ENCODE measurements around the gene COG5.
"Not testable (repeated sequence)": the region's sequence is repeated elsewhere in the genome, so short reads cannot be mapped to it uniquely, and the experiment has no call there.

The COG5 gene

DNA sequence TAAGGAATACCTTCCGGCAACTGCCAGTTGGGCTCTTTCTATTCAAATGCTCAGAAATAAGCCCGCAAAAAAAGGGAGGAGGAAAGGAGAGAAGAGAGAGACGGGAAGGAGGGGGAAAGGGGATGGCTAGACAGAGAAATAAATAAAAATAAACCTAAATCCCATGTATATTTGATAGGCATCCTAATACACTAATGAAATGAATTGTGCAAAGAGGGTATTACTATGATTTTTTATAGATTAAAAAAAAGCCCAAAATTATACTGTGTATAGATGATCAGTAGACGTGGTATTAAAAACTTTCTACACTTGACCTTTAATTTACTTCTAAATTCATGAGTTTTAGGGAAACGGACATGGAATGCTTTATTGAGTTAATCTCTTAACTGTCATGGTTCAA, 305.0 kb downstream of the COG5 start:
- no peak for DNase-seq

DNA sequence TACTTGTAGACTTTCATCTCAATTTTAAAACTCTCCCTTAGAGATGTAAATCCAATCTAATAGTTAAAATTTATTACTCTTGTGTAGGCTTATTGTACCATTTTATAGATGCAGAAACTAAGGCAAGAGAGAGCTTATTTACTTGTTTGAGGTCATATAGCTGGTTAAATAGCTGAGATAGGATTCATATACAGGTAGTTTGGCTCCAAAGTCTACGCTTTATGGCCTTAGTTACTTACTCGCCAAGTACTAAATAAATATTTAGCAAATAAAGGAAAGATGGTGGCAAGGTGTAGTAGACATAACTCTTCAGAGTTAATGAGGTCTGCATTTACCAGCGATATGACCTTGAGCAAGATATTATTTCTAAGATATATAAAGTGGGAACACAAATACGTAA, 308.1 kb downstream of the COG5 start:
- no peak for DNase-seq

DNA sequence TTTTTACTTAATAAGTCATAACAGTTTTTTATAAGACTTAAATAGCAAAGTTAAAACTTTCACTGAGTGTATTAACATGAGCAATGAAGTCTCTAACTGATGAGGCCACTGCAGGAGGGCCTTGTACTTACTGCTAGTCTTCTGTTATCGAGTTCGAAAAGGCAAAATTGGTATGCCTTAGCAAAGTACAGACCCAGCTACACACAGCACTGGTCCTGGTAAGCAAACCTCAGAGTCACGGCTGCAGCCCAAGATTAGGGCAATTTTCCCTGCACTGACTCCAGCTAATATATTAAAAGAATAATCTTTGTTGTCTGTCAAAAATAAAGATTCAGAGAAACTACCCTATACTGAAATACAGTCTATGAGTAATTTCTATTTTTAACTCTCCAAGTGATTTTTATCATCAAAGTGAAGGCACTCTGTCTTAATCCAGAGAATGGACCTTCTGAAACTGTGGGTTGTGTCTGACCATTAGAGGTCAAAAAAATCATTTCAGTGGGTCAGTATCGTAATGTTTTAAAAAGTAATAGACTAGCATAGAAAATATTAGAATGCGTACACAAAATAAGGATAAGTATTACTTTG, 309.2 kb downstream of the COG5 start:
- DNase-seq: no peak

DNA sequence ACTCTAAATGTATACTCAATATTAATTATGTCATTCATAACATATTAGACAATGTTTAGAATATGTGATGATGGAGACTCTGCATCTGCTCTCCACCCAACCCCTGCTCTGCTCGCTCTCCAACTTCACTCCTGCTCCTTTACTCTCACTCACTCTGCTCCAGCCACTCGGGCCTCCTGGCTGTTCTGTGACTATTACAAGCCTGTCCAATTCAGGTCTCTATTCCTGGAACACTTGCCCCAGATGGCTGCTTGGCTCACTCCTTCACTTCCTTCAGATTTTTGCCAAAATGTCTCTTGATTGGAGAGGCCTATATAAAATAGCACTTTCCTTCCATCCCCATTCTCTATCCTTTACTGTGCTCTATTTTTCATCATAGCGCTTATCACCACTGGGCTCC, 310.1 kb downstream of the COG5 start:
- no peak for DNase-seq

DNA sequence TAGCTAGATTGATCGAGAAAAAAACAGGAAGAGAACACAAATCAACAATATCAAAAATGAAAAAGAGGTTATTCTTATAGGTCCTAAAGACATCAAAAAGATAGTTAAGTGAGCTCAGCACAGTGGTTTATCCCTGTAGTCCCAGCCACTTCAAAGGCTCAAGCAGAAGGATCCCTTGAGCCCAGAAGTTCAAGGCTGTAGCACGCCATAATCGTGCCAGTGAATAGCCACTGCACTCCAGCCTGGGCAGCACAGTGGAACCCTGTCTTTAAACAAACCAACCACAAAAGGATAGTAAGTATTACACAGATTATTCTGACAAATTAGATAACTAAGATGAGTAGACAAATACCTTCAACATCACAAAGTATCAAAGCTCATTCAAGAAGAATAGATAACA, 311.8 kb downstream of the COG5 start:
- no peak for DNase-seq

DNA sequence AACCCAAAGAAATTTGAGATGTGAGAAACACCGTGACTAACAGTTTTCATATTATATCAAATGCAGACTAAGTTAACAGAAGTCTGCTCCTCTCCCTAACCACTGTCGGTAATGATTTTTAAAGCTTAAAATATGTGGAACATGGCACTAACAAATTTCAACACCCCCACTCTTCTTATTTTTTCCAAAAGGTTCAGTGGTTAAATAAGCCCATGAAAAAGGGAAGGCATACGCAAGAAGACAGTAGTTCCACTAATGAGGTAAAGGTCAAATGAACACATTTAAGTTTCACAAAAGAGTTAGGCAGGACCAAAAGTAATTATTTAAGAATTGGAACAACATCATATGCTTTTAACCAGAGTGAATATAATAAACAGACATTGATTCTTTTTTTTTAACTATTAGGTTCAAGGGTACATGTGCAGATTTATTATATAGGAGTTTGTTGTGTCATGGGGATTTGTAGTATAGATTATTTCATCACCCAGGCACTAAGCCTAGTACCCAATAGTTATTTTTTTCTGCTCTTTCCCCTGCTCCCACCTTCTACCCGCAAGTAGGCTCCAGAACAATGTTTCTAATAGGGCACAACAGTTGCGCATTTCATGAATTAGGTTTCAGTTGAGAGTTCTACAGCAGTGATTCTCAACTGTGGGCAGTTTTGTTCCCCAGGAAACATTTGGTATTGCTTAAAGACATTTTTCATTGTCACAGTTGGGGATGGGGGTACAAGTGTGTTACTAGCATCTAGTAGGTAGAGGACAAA, 315.0 kb downstream of the COG5 start:
- no peak for DNase-seq

DNA sequence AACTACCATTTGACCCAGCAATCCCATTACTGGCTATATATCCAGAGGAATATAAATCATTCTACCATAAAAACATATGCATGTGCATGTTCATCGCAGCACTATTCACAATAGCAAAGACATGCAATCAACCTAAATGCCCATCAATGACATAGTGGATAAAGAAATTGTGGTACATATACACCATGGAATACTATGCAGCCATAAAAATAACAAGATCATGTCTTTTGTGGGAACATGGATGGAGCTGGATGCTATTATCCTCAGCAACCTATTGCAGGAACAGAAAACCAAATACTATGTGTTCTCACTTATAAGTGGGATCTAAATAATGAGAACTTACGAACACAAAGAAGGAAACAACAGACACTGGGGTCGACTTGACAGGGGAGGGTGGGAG, 316.9 kb downstream of the COG5 start:
- DNase-seq: not testable (repeated sequence)

DNA sequence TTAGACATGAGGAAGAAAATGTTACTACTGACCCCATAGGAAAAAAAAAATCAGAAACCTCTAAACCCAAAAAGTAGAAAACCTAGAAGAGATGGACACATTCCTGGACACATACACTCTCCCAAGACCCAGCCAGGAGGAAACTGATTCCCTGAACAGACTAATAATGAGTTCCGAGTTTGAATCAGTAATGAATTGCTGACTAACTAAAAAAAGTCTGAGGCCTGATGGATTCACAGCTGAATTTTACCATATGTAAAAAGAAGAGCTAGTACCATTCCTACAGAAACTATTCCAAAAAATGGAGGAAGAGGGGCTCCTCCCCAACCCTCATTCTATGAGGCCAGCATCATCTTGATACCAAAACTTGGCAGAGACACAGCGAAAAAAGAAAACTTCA, 319.1 kb downstream of the COG5 start:
- no peak for DNase-seq

DNA sequence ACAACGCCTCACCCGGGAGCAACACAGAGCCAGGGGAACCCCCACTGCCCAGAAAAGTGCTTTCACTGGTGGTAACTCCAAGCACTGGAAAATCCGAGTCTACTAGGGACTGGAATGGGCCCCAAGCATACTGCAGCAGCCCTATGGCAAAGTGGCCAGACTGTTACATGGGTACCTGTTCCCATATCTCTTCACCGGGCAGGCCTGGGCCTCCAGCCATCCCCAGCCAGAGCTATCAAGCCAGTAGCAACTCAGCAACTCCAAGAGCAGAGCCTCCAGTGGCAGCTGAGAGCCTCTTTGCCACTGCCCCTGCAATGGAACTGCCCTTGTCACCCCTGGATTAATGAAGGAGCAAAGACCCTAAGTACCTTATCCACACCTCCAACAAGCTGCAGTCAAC, 321.5 kb downstream of the COG5 start:
- no peak for DNase-seq

DNA sequence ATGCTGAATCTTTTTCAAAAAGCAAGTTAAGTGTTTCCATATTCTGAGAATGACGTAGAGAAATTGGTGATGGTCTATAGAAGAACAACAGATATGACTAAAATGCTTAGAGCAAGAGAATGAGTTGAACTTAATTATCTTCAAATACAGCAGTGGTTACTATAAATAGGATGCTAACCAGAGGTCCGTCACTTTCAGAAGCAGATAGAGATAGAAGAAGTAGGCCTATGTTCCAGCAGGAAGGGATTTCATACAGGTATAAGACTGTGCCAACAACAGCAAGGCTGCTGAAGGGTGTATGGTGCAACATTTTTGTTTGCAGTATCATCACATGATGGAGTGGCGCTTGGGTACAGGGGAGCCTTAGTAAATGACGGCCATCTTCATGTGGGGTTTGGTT, 326.3 kb downstream of the COG5 start:
- no peak for DNase-seq

DNA sequence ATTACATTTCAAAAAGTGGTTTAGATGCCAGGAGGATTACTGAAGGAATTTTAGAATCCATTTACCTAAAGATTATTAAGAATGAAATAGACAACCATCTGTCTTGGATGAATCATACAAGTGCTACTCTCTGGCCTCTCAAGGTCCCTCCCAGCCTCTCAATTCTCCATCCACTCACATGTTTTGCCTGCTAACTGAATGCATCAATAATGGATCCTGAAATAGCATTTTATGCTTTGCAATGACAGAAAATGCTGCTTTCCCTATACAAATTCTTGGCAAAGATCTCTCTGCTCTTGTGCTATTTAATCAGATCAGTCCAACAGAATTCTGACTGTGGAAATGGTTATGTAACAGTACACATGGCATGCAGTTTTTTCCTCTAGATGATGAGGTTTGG, 326.9 kb downstream of the COG5 start:
- DNase-seq: no peak

DNA sequence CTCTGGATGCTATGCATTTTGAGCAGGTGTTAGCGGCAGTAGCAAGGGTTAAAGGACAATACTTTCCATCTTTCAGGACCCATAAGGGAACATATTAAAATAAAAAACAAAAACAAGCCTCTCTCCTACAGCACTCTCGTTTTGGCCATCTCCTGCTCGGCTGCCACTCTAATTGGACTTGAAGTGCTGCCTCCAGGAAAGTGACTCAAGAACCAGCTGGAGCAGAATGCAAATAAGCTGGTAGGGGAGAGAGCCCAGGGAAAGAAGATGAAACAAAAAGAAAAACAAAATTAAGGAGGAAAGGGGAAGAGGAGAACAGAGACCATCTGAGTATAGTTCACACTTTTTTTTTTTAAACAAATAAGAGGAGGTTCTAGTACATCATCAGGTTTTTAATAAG, 329.3 kb downstream of the COG5 start:
- no peak for DNase-seq

DNA sequence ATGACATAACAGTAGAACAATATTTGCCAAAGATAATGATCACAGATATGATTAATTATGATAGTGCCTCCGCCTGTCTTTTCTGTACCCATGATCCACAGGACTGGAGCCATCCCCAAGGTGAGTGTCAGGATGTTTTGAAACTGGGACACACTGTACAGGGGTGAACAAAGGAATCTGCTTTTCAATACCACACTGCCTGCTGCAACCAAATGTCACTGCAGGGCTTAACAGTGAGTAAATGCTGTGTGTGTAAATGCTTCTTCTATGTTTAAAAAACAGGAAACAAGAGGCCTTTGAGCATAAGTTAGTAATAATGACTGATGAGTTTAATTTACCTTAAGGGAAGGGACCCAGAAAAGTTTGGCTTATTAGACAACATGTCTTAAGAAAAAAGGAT, 329.7 kb downstream of the COG5 start:
- no peak for DNase-seq

DNA sequence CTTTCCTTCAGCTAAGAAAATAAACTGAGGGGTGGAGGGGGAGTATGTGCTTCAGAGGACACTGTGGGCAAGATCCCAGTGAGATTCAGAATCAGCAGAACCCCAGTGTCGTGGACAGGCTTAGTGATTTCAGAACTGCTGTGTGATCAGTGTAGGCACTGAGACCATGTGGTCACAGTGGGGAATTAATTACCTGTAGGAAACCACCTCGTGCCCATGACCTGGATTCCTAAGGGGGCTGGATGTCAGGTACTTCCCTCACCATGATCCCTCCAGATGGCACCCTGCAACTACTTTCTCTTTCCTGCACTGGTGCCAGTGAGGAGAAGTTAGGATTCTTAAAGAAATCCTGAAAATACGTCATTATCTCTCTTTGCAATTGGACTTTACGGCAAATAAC, 330.5 kb downstream of the COG5 start:
- no peak for DNase-seq

DNA sequence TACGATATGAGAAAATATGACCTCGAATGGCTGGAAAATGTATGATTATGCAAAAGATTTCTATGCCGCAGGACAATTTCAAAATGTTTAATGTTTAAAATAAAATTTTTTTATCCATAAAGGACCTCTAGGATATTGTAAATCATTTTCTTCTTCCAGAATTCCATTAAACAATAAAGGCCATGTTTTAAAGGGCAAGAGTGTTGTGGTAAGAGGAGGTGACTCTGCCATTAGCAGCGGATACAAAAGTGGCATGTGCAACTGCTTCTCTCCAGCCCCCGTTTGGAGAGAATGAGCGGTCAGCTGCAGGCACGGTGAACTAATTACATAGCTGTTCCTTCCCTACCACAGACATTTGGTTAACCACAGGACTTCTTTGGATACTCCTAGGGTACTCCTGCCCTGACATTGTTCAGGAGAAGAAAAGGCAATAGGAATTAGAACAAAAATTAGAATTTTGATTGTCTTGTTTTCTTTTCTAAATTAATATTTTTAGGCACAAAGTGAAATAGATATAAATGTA, 331.1 kb downstream of the COG5 start:
- DNase-seq: no peak

DNA sequence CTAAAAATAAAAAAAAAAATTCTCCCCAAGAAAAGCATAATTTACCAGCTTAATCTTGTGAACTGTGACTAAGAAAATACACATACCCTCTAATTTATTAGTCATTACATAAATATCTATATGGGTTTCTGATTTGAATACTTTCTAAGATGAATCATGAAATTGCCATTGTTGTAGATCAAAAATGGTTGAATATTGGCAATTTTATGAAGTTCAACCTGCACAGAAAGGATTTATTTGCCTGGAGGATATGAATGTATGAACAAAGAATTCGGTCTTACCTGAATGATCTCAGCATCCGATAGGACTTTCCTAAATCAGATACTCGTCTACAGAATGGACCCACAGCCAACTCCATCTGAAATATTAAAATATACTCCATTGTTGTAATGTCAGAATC, 333.4 kb downstream of the COG5 start:
- no peak for DNase-seq

DNA sequence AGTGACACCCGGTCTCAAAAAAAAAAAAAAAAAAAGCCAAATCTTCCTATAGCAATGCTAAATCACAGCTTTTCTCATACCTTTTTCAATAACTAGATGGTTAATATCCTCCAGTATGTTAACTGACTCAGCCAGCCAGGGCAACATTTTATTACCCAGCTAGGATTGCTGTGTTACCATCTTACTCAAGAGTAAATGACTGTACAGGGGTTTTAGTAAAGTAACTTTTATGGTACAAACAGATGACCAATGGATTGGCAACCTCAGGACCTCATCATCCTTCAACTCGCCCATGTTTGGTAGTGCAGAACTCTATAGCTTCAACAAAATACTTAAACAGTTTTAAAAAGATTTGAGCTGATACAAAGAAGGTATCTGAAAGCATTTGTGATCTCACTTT, 335.4 kb downstream of the COG5 start:
- no peak for DNase-seq

DNA sequence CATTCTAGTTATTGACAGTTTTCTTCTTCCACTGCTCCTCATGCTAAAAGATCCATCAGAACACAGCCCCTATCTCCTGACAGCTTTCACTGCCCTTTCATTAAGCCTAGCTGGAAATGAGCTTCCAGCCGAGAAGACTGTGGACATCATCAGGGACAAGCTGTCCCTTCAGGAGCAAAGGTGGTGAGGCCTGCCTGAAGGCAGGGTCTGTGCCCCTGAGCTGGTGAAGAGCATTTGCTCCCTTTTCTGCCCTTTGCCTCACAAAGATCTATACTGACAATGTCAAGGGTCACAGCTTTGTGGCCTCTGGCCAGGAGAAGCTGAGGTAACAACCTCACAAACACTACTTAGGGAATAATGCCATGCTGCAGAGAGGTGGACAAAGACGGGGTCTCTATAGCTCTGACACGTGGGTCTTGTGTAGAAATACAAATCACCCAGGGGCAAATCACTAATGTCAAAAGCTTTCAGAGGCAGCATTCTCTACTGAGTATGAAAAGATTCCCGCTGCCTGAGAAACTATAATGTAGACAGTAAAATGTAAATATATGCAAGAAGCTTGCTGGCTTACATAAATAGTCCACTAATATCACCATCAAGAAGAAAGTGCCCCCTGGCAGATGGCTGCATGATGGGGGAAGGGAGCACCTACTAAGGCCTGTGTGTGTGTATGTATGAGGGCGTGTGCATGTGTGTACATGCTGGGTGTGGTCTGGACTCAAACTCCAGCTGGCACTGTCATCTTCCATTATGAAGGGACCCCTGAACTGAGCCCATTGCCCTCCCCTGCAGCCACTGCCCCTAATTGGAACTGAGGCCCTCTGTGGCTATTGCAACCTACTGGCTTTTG, 339.1 kb downstream of the COG5 start:
- no peak for DNase-seq

DNA sequence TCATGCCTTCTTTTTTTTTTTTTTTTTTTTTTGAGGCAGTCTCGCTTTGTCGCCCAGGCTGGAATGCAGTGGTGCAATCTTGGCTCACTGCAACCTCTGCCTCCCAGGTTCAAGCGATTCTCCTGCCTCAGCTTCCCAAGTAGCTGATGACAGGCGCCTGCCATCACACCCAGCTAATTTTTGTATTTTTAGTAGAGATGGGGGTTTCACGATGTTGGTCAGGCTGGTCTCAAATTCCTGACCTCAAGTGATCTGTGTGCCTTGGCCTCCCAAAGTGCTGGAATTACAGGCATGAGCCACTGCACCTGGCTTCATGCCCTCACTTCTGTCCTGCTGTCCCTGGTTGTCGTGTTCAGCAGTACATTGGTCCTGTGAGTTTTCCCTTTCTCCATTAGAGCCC, 342.9 kb downstream of the COG5 start:
- DNase-seq: not testable (repeated sequence)

DNA sequence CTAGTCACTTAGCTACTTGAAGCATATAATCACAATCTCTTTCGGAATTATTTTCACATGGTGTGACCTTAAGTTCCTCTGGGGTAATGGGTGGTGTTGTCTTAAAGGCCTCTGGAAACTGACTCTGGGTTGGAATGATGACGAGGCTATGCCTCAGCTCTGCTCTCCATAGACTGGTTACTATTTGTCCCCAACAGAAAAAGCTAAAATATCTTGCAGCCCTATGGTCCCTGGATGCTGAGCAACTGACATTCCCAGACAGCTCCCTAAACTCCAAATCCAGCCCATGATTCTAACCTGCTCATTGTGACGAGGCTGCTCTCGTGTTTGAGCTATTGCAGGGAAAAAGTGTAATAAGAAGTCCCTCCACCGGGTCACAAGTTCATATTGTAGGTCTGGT, 343.4 kb downstream of the COG5 start:
- no peak for DNase-seq

DNA sequence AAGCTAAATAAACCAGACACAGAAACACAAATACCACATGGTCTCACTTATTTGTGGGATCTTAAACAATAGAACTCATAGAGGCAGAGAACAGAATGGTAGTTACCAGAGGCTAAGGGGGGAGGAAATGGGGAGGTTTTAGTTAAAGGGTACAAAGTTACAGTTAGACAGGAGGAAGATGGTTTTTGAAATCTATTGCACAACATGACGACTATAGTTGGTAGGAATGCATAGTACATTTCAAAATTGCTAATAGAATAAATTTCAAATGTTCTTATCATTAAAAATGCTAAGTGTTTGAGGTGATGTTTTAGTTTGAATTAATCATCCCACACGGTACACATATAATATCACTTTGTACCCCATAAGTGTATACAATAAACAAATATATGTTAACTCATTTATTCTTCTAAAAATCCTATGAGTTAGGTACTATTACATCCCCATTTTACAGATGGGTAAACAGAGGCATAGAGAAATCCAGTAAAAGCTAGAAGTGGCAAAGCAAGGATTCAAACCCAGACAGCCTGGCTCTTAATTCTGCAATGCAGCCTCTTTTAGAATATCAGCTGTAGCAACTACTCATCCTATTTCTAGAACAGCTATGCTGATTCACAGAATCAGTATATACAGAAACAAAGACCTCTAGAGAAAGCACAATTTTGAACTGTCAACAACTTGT, 344.0 kb downstream of the COG5 start:
- no peak for DNase-seq

DNA sequence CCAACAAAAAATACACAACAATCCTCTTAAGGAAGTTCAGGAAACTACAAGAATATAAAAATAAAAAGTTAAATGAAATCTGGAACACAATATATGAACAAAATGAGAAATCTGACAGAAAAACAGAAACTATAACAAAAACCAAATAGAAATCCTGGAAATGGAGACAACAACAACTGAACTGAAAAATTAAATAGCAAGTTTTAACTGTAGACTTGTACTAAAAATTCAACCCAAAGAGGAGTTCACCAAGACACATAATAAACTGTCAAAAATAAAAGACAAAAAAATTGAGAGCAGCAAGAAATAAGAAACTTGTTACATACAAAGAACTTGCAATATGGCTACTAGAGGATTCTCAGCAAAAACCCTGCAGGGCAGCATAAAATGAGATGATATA, 349.8 kb downstream of the COG5 start:
- DNase-seq: no peak

DNA sequence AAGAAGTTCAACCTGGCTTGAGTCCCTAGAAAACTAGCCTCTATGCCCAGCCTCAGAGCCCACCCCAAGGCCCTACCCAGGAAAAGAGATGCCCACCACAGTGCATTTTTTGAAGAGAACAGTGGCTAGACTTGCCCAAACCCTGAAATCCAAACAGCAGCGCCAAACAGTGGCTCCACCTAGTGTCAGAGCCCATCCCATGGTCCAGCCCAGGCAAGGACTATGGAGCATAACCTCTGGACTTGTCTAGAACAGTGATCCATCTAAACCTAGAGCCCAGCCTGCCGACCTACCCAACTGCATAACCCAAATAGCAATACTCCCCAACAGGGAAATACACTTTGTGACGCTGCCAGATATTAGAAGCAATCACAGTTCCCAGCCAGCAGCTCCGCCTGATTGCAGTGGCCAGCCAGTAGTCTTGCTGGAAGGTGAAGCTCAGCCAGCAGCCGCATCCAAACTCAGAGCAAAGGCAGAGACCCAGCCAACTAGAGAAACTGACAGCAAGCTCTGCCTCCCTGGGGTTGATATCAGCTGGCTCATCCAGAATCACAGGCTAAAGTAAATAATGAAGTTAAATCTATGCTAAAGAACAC, 350.4 kb downstream of the COG5 start:
- no peak for DNase-seq

Measured in left hindlimb (tissue), 1 donor.